ENCODE data around the gene AOAH. TPM values are rescaled to one million over a fixed set of nuclear protein-coding genes. Genes with fewer than 3 reads are reported as not detected.

Gene AOAH
- total and polyA plus RNA-seq, 2 donors (not counting 3 experiments of a cell fraction or from before 2014, with no cell fraction given): not detected

DNA sequence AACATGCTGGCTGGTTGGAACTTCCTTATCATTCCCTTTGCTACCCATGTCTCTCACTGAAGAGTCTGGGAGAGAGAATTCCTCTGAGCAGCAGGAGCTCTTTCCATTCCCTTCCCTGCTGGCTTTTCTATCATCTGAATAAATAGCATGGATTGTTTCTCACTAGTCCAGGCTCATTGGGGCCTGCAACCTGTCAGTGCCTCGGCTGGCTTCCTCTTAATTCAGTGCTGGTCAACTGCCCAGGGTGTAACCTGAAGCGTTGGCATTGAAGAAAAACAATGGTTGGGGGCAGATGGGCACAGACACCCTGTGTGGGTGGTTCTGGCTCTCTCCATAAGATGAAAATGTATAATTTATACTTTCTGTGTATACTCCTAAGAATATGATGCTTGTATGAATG is 179.0 kb downstream of the AOAH start:
- no peak for FAIRE-seq
- Histone ChIP-seq H3K36me3 (ENCODE audit: control insufficient read depth in 2 of 2, extremely low read depth in 1 of 2, insufficient read depth in 2 of 2, low read length in 2 of 2) (no peaks in the 10 kb centered on the region), H3K9ac (replicated peaks; ENCODE audit: extremely low read depth, insufficient read depth, low read length) (no peak overlapping the region), H3K27ac (ENCODE audit: insufficient read depth, low read depth, low read length) (no peak overlapping the region), H3K4me2 (ENCODE audit: insufficient read depth, low read length) (no peak overlapping the region), H3K9me3 (replicated peaks; ENCODE audit: control insufficient read depth, insufficient read depth, low read length) (no peaks in the 10 kb centered on the region), H3K9me1 (replicated peaks; ENCODE audit: control insufficient read depth, extremely low read depth, insufficient read depth, low read length) (no peaks in the 10 kb centered on the region), H3K27me3 (ENCODE audit: control insufficient read depth in 2 of 2, insufficient read depth in 2 of 2, low read length in 2 of 2) (no peaks in the 10 kb centered on the region), H3K4me1 (ENCODE audit: control insufficient read depth, extremely low read depth, insufficient read depth, low read length) (no peaks in the 10 kb centered on the region), H3K4me3 (replicated peaks in 1 of 3; ENCODE audit: insufficient read depth in 1 of 3, low read depth in 1 of 3, low read length in 3 of 3) (no peak overlapping the region), H2AFZ (ENCODE audit: low read depth, low read length) (no peak overlapping the region), H3K79me2 (ENCODE audit: control insufficient read depth, insufficient read depth, low read length) (no peaks in the 10 kb centered on the region), H4K20me1 (replicated peaks; ENCODE audit: control insufficient read depth, extremely low read depth, insufficient read depth, low read length) (no peaks in the 10 kb centered on the region)
- ChIA-PET POLR2A (no interaction called here), CTCF (no interaction called here)
- DNase-seq (ENCODE audit: low read depth, low spot score): no peak
- BruUV-seq (replicated peaks): no TSS peak
- intact Hi-C loops (cut with micrococcal nuclease): no loop called here
- TF ChIP-seq EZH2 (IDR thresholded peaks at IDR 0.05; ENCODE audit: borderline replicate concordance, low read depth, low read length, severe bottlenecking) (no peak), POLR2A (IDR thresholded peaks at IDR 0.05; ENCODE audit: low read depth, low read length) (no peak), FOS (IDR thresholded peaks at IDR 0.05; ENCODE audit: borderline replicate concordance, insufficient read depth, low read length) (no peak), MYC (IDR thresholded peaks at IDR 0.05; ENCODE audit: low read depth, low read length) (no peak), JUN (IDR thresholded peaks at IDR 0.05; ENCODE audit: borderline replicate concordance, insufficient read depth, insufficient read length, low read depth) (no peak), POLR2AphosphoS5 (IDR thresholded peaks at IDR 0.05; ENCODE audit: insufficient read depth, low read depth, low read length) (no peak), CTCF (IDR thresholded peaks at IDR 0.05; ENCODE audit: extremely low read depth in 1 of 2, insufficient read depth in 1 of 2, low read depth in 1 of 2, low read length in 2 of 2) (no peak), GATA2 (IDR thresholded peaks at IDR 0.05; ENCODE audit: insufficient read depth, insufficient read length, low read depth, low read length) (no peak), MAX (IDR thresholded peaks at IDR 0.05; ENCODE audit: insufficient read depth, insufficient read length) (no peak)
- dilution Hi-C loops (cut with MboI; ENCODE audit: extremely low pct_ligation_motif_present, low sequenced_read_pairs): no loop called here

Measured in endothelial cell of umbilical vein (primary cell).